MM.1S (cell line): Measurements from ENCODE around the gene RERE.

Source experiments
- EZH2 ChIP-seq: fragments of 300-600 bp; sonication (generic); optimal IDR thresholded peaks from 2 replicates; pipeline ENCODE3; 2017; ENCODE audit warnings: low read depth, mild to moderate bottlenecking, antibody characterized with exemption, low read length, mixed read lengths
- TF ChIP-seq, protein P1 (sequence below): fragments of 300-600 bp; sonication (generic); IDR thresholded peaks from 2 replicates; pipeline ENCODE4 v1.5.1; 2016; ENCODE audit warnings: antibody characterized with exemption, low read length, mixed read lengths

DNA sequence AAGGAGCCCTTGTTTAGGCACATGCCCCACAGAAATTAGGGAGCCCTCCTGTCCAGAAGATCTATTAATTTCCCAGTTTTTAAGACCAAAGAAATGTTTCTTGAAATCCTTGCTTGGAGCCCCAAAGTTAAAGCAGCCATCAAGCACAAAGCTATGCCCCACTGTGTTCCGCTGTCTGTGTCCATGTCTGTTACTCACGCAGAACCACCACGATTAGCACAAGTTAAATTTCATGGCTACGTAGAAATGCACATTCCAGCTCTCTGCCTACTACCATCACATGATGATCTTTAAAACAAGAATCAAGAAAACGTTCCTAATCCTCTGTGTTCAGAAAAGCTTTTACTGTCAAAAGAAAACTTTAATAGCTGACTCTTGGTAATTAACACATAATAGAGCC, 238.5 kb downstream of the RERE start:
- TF ChIP-seq, protein P1, sequence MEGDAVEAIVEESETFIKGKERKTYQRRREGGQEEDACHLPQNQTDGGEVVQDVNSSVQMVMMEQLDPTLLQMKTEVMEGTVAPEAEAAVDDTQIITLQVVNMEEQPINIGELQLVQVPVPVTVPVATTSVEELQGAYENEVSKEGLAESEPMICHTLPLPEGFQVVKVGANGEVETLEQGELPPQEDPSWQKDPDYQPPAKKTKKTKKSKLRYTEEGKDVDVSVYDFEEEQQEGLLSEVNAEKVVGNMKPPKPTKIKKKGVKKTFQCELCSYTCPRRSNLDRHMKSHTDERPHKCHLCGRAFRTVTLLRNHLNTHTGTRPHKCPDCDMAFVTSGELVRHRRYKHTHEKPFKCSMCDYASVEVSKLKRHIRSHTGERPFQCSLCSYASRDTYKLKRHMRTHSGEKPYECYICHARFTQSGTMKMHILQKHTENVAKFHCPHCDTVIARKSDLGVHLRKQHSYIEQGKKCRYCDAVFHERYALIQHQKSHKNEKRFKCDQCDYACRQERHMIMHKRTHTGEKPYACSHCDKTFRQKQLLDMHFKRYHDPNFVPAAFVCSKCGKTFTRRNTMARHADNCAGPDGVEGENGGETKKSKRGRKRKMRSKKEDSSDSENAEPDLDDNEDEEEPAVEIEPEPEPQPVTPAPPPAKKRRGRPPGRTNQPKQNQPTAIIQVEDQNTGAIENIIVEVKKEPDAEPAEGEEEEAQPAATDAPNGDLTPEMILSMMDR = no peak
- TF ChIP-seq EZH2 = no peak
